Measurements from ENCODE around the gene ZNF879. TPM values are rescaled to one million over a fixed set of nuclear protein-coding genes. Genes with fewer than 3 reads are reported as not detected.

ZNF879 gene
- total and polyA plus RNA-seq, 9 of the 15 experiments (the other 6 are each of a cell fraction or from before 2014, with no cell fraction given), result 0.01 to 0.80 (median 0.33) TPM

GRCh38 chr5:179044765-179045164 is 21.2 kb downstream of the ZNF879 start (continued):
- TF ChIP-seq ZMIZ1 (IDR thresholded peaks at IDR 0.05; ENCODE audit: low read depth in 2 of 2, low read length in 2 of 2) (no peak), BRD9 (IDR thresholded peaks at IDR 0.05; ENCODE audit: low read depth, partially characterized antibody) (no peak), BHLHE40 (IDR thresholded peaks at IDR 0.05; ENCODE audit: low read length) (no peak), PHF20 (IDR thresholded peaks at IDR 0.05; ENCODE audit: partially characterized antibody) (no peak), HCFC1 (IDR thresholded peaks at IDR 0.05; ENCODE audit: low read depth, low read length) (no peak), HNRNPUL1 (IDR thresholded peaks at IDR 0.05; ENCODE audit: low read length) (no peak), DEAF1 (CRISPR knock-in tag; IDR thresholded peaks at IDR 0.05) (no peak), E2F5 (CRISPR knock-in tag; IDR thresholded peaks at IDR 0.05) (no peak), ZNF512 (tag; IDR thresholded peaks at IDR 0.05) (no peak), SUPT5H (IDR thresholded peaks at IDR 0.05) (no peak), SETDB1 (IDR thresholded peaks at IDR 0.05; ENCODE audit: low read length) (no peak)

Measured in K562 (cell line).